Measurements from ENCODE around the gene TAF1B. TPM values are rescaled to one million over a fixed set of nuclear protein-coding genes. Genes with fewer than 3 reads are reported as not detected.
"Not testable (repeated sequence)": the region's sequence is repeated elsewhere in the genome, so short reads cannot be mapped to it uniquely, and the experiment has no call there.

TAF1B gene
- total RNA-seq, 2 donors from 2014 or later, result 15.3 to 19.9 TPM

DNA sequence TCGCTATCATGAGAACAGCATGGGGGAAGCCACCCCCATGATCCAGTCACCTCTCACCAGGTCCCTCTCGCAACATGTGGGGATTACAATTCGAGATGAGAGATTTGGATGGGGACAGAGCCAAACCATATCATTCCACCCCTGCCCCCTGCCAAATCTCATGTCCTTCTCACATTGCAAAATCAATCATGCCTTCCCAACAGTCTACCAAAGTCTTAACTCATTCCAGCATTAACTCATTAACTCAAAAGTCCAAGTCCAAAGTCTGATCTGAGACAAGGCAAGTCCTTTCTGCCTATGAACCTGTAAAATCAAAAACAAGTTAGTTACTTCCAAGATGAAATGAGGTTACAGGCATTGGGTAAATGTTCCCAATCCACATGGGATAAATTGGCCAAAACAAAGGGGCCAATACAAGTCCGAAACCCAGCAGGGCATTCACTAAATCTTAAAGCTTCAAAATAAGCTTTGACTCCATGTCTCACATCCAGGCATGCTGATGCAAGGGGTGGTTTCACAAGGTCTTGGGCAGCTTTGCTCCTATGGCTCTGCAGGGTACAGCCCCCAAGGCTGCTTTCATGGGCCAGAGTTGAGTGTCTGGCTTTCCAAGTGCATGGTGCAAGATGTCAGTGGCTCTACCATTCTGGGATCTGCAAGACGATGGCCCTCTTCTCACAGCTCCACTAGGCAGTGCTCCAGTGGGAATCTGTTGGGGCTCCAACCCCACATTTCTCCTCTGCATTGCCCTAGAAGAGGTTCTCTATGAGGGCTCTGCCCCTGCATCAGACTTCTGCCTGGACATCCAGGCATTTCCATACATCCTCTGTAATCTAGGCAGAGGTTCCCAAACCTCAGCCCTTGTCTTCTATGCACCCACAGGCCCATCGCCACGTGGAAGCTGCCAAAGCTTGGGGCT lies 14.8 kb downstream of the TAF1B start:
- no peaks in the 10 kb centered on the region for H3K27me3 Mint-ChIP-seq
- ATAC-seq (no peak), DNase-seq (no peak)
- H3K36me3 Mint-ChIP-seq (ENCODE audit: low read depth), result peaks cover 8% of the 10 kb centered on the region
- no peaks in the 10 kb centered on the region for H3K9me3 ChIP-seq (ENCODE audit: control insufficient read depth, low read length, poor library complexity, severe bottlenecking)
- no peak overlapping the region for H3K4me3 Mint-ChIP-seq
- H3K27ac Mint-ChIP-seq, result no peak overlapping the region
- H3K4me1 Mint-ChIP-seq, result no peaks in the 10 kb centered on the region

DNA sequence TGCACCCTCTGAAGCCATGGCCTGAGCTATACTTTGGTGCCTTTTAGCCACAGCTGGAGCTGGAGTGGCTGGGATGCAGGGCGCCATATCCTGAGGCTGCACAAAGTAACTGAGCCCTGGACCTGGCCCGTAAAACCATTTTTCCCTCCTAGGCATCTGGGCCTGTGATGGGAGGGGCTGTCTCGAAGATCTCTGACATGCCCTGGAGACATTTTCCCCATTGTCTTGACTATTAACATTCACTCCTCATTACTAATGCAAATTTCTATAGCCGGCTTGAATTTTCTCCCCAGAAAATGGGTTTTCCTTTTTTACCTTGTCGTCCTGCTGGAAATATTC lies 15.4 kb downstream of the TAF1B start:
- Mint-ChIP-seq H3K4me1 (no peaks in the 10 kb centered on the region), H3K36me3 (ENCODE audit: low read depth) (peaks cover 8% of the 10 kb centered on the region), H3K27ac (no peak overlapping the region), H3K4me3 (no peak overlapping the region), H3K27me3 (no peaks in the 10 kb centered on the region)
- DNase-seq (no peak), ATAC-seq (no peak)
- no peaks in the 10 kb centered on the region for H3K9me3 ChIP-seq (ENCODE audit: control insufficient read depth, low read length, poor library complexity, severe bottlenecking)

DNA sequence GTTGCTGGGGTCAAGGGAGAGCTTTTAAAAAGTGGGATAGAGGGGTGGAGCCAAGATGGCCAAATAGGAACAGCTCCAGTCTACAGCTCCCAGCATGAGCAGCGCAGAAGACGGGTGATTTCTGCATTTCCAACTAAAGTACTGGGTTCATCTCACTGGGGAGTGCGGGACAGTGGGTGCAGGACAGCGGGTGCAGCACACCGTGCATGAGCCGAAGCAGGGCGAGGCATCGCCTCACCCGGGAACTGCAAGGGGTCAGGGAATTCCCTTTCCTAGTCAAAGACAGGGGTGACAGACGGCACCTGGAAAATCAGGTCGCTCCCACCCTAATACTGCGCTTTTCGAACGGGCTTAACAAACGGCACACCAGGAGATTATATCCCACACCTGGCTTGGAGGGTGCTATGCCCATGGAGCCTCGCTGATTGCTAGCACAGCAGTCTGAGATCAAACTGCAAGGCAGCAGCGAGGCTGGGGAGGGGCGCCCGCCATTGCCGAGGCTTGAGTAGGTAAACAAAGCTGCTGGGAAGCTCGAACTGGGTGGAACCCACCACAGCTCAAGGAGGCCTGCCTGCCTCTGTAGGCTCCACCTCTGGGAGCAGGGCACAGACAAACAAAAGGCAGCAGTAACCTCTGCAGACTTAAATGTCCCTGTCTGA lies 17.8 kb downstream of the TAF1B start:
- not testable (repeated sequence) for DNase-seq; H3K27ac Mint-ChIP-seq; ATAC-seq; H3K4me1 Mint-ChIP-seq; H3K27me3 Mint-ChIP-seq; H3K9me3 ChIP-seq (ENCODE audit: control insufficient read depth, low read length, poor library complexity, severe bottlenecking); H3K4me3 Mint-ChIP-seq; H3K36me3 Mint-ChIP-seq (ENCODE audit: low read depth)

DNA sequence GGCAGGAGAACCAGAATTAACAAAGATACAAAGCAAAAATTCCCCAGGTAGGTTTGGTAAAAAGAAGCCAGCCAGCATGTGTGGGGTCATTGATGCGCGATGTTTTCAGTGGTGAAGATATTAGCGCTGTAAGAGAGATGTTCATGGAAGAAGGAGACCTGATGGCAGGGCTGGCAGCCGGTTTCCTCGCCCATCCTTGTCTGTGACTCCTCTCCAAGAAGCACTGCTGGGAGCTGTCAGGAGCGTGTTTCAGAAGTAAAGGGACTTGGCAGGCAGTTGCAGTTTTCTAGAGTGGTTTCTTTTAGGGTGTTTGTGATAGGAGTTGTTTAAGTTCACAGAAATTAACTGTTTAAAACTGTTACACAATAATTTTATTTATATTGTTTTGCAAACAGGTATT lies 24.6 kb downstream of the TAF1B start:
- Mint-ChIP-seq H3K27ac (peak overlapping the region; percentile 22), H3K4me1 (peaks cover 6% of the 10 kb centered on the region), H3K4me3 (no peak overlapping the region), H3K27me3 (no peaks in the 10 kb centered on the region), H3K36me3 (ENCODE audit: low read depth) (peaks cover 8% of the 10 kb centered on the region)
- H3K9me3 ChIP-seq (ENCODE audit: control insufficient read depth, low read length, poor library complexity, severe bottlenecking), result no peaks in the 10 kb centered on the region
- DNase-seq (no peak), ATAC-seq (no peak)

DNA sequence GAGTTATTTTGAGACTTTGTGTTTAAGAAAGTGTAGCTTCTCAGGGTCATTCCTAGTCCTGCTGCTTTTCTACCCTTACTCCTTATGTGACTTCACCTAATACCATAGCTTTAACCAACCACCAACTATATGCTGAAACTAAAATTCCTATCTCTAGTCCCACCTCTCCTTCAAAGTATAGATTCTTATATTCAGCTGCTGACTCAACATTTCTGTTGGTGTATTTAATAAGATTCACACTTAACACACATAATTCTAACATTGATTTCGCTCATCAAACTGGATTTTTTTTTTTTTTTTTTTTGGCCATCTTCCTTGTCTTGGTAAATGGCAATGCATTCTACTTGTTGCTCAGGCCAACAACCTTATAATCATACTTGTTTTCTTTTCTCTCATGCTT lies 30.1 kb downstream of the TAF1B start:
- Mint-ChIP-seq H3K36me3 (ENCODE audit: low read depth) (peaks cover 13% of the 10 kb centered on the region), H3K4me1 (peaks cover 10% of the 10 kb centered on the region), H3K4me3 (no peak overlapping the region), H3K27ac (no peak overlapping the region), H3K27me3 (no peaks in the 10 kb centered on the region)
- no peaks in the 10 kb centered on the region for H3K9me3 ChIP-seq (ENCODE audit: control insufficient read depth, low read length, poor library complexity, severe bottlenecking)
- ATAC-seq (no peak), DNase-seq (no peak)

DNA sequence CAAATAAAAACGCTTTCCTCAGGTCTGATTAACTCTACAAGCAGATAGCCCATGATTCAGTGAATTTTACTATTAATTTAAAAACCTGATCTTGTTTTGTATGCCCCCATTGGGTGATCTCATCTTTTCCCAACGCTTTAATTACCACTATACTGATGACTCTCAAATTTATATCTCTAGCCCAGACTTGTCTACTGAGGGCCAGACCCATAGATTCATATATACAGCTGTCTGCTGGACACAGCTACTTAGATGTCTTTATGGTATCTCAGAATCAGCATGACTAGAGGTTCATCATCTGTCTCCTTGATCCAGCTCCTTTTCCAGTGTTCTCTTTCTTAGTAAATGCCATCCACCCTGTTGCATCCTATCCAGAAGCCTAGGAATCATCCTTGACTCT lies 33.8 kb downstream of the TAF1B start:
- Mint-ChIP-seq H3K27ac (no peak overlapping the region), H3K36me3 (ENCODE audit: low read depth) (peaks cover 21% of the 10 kb centered on the region), H3K4me3 (no peak overlapping the region), H3K27me3 (no peaks in the 10 kb centered on the region), H3K4me1 (peaks cover 19% of the 10 kb centered on the region)
- ATAC-seq, result no peak
- H3K9me3 ChIP-seq (ENCODE audit: control insufficient read depth, low read length, poor library complexity, severe bottlenecking), result no peaks in the 10 kb centered on the region
- no peak for DNase-seq

DNA sequence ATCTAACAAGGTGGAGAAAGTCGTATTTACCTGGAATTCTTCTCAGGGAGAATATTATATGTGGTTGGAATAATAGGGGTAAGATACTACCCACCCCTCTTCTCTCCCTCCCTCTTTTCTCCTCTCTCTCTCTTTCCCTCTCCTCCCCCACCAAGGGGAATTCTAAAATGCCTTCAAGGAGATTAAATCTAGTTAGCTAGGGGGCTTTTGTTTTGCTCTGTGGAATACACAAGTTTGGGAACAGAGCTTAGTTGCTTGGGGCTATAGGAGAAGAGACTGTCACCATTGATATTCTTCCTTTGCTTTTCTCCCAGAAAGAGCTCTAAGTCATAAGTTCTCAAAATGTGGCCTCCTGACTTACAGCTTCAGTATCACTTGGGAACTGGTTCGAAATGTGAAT lies 34.5 kb downstream of the TAF1B start:
- H3K4me3 Mint-ChIP-seq, result no peak overlapping the region
- no peak for ATAC-seq
- no peaks in the 10 kb centered on the region for H3K27me3 Mint-ChIP-seq
- H3K4me1 Mint-ChIP-seq, result peaks cover 19% of the 10 kb centered on the region
- no peak for DNase-seq
- H3K27ac Mint-ChIP-seq, result peak overlapping the region; percentile 61
- H3K36me3 Mint-ChIP-seq (ENCODE audit: low read depth), result peaks cover 21% of the 10 kb centered on the region
- no peaks in the 10 kb centered on the region for H3K9me3 ChIP-seq (ENCODE audit: control insufficient read depth, low read length, poor library complexity, severe bottlenecking)

DNA sequence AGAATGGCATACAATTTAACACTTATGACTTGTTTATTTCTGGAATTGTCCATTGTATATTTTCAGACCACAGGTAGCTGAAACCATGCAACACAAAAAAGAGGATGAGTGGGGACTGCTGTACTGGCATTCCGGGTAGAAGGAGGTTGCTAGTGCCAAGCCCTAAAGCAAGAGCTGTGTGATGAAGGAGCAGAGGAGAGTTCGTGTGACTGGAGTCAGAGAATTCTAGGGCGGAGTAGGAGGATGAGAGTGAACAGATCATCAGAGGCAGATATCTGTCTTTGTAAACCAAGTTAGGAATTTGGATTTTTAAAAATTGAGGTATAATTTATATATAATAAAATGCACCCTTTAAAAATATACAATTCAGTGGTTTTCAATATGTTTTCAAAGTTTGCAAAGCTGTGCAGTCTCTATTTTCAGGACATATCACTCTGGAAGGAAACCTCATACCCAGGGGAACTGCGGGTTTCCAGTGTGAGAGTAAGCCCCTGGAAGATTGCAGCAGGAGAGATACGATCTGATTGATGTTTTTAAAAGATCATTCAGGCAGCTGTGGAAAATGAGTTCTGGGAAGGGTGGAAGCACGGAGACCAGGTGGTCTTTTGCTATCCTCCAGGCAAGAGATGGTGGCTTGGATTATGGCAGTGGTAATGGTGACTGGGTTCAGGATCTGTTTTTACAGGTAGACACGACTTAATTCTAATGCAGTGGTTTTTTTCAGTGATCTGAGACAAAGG lies 36.4 kb downstream of the TAF1B start:
- Mint-ChIP-seq H3K4me1 (peaks cover 11% of the 10 kb centered on the region), H3K27me3 (no peaks in the 10 kb centered on the region), H3K4me3 (no peak overlapping the region), H3K27ac (peak overlapping the region; percentile 72), H3K36me3 (ENCODE audit: low read depth) (peaks cover 13% of the 10 kb centered on the region)
- no peak for ATAC-seq
- DNase-seq, result no peak
- H3K9me3 ChIP-seq (ENCODE audit: control insufficient read depth, low read length, poor library complexity, severe bottlenecking), result no peaks in the 10 kb centered on the region

DNA sequence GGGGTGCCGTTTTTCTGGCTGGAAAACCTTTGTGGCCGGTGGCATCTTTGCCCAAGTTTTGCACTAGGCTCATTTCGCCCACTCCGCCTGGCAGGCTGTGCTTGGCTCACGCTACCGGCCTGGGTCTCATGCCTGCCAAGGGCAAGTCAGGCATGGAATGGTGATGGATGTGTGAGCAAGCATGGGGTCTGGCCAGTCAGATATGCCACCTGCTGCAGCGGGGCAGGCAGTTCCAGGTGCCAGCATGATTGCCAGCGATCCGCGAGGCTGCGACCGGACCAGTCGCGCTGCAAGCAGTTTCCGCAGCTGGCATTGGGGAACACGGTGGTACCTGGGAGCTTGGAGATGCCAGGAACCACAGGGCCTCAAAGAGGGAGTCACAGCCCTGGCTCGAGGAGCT lies 40.6 kb downstream of the TAF1B start:
- no peaks in the 10 kb centered on the region for H3K9me3 ChIP-seq (ENCODE audit: control insufficient read depth, low read length, poor library complexity, severe bottlenecking)
- ATAC-seq, result no peak
- no peak for DNase-seq
- Mint-ChIP-seq H3K27ac (no peak overlapping the region), H3K27me3 (no peaks in the 10 kb centered on the region), H3K4me1 (peaks cover 9% of the 10 kb centered on the region), H3K36me3 (ENCODE audit: low read depth) (peaks cover 17% of the 10 kb centered on the region), H3K4me3 (no peak overlapping the region)

DNA sequence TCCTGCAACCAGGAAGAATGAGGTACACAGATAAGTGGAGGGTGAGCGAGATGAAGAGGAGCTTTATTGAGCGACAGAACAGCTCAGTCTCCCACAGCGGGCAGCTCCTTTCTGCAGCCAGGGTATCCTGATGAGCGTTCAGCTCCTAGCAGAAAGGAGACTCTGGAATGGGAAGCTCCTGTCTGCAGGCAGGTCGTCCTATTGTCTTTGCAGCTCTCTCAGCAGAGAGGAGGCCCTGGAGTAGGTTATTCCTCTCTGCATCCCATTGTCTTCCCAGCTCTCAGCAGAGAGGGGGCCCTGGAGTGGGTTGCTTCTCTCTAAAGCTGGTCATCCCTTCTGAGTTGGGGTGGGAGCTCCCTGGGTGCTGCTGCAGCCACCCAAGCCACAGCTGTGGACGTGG lies 41.2 kb downstream of the TAF1B start:
- ATAC-seq (no peak), DNase-seq (no peak)
- peaks cover 17% of the 10 kb centered on the region for H3K36me3 Mint-ChIP-seq (ENCODE audit: low read depth)
- H3K4me3 Mint-ChIP-seq, result no peak overlapping the region
- H3K9me3 ChIP-seq (ENCODE audit: control insufficient read depth, low read length, poor library complexity, severe bottlenecking), result no peaks in the 10 kb centered on the region
- H3K4me1 Mint-ChIP-seq, result peaks cover 9% of the 10 kb centered on the region
- no peak overlapping the region for H3K27ac Mint-ChIP-seq
- H3K27me3 Mint-ChIP-seq, result no peaks in the 10 kb centered on the region

DNA sequence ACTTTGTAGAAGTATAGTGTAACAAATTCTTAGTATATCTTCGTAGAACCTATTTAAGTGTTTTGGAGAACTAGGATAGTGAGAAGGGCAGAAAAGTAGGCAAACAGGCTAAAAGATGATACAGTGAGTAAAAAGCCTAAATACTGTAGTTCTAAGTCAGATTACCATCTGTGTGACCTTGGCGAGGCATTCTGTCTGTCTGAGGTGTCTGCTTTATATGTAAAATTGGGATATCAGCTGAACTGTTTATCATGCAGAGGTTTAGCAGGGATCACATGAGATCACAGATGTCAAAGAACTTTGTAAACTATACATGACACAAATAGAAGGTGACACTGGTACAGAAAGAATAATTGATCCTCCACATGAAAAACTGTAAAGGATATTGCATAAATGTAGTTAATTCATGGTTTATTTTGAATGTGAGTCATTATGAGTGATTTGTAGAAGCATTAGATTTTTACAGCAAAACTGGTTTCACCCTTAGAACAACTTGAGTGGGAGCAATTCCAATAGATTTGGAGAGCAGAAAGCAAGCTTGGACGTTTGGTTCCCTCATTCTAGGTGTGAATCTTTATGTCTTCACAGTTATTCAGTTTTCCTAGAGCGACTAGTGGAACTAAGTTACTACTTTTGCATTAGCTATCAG lies 41.9 kb downstream of the TAF1B start:
- Mint-ChIP-seq H3K4me1 (peaks cover 11% of the 10 kb centered on the region), H3K27me3 (no peaks in the 10 kb centered on the region), H3K27ac (no peak overlapping the region), H3K36me3 (ENCODE audit: low read depth) (peaks cover 16% of the 10 kb centered on the region), H3K4me3 (no peak overlapping the region)
- no peaks in the 10 kb centered on the region for H3K9me3 ChIP-seq (ENCODE audit: control insufficient read depth, low read length, poor library complexity, severe bottlenecking)
- ATAC-seq, result no peak
- no peak for DNase-seq

DNA sequence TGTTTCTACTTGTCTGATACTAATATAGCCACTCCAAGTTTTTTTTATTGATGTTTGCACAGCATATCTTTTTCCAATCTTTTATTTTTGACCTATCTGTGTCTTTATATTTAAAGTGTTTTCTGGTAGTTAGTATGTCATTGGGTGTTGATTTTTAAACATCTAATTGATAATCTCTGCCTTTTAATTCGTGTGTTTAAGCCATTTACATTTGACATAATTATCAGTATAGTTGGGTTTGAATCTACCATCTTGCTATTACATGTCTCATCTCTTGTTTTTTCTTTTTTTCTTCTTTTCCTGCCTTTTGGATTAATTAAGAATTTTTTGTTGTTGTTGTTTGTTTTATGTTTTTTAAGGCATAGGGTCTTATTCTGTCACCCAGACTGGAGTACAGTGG lies 44.2 kb downstream of the TAF1B start:
- H3K9me3 ChIP-seq (ENCODE audit: control insufficient read depth, low read length, poor library complexity, severe bottlenecking), result no peaks in the 10 kb centered on the region
- DNase-seq (no peak), ATAC-seq (no peak)
- no peak overlapping the region for H3K27ac Mint-ChIP-seq
- no peaks in the 10 kb centered on the region for H3K27me3 Mint-ChIP-seq
- no peak overlapping the region for H3K4me3 Mint-ChIP-seq
- peaks cover 14% of the 10 kb centered on the region for H3K4me1 Mint-ChIP-seq
- H3K36me3 Mint-ChIP-seq (ENCODE audit: low read depth), result peaks cover 18% of the 10 kb centered on the region

DNA sequence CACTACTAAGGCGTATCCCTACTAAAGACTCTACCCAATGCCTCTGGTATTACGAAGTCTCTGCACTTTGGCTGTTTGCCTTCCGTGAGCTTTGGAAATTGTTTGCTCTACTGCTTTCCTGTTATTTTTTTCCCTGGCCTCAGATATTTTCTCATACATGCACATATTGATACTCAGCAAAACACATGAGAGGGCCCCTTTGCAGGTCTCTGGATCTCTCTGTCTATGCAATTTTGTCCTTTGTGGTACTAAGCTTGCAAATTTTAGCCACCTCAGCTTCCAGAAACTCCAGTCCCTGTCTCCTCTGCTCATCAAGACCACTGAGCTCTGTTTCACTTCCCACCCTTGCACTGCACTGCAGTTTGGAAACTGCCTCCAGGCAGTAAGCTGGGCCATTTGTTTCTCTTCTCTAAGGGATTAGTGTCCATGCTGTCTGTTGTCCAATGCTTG lies 46.6 kb downstream of the TAF1B start:
- no peaks in the 10 kb centered on the region for H3K9me3 ChIP-seq (ENCODE audit: control insufficient read depth, low read length, poor library complexity, severe bottlenecking)
- H3K36me3 Mint-ChIP-seq (ENCODE audit: low read depth), result peaks cover 18% of the 10 kb centered on the region

More for the DNA sequence above, 46.6 kb downstream of the TAF1B start:
- DNase-seq (no peak), ATAC-seq (no peak)
- Mint-ChIP-seq H3K4me3 (no peak overlapping the region), H3K27me3 (no peaks in the 10 kb centered on the region), H3K4me1 (peaks cover 20% of the 10 kb centered on the region), H3K27ac (peak overlapping the region; percentile 47)
